Esophagus muscularis mucosa (tissue), 4 donors: ENCODE data around the gene PHLDB1.

Source experiments
- CTCF ChIP-seq, 3 experiments: fragments of 200-600 bp in 2 of 3; fragments of 450-650 bp in 1 of 3; sonication (generic) in 2 of 3; IDR thresholded peaks; one replicate each; pipeline ENCODE4 v1.5.1; 2017 to 2019; ENCODE audit warnings: antibody characterized with exemption in 3 of 3, mild to moderate bottlenecking in 2 of 3, moderate library complexity in 1 of 3
- EP300 ChIP-seq: sonication (generic); formaldehyde crosslinking; IDR thresholded peaks from one replicate; pipeline ENCODE4 v1.6.1; 2017; ENCODE audit warnings: antibody characterized with exemption
- POLR2AphosphoS5 ChIP-seq, 2 donors: sonication (generic); formaldehyde crosslinking; IDR thresholded peaks; one replicate each; pipeline ENCODE4 v1.6.1; 2017; ENCODE audit warnings: antibody characterized with exemption in 2 of 2

GRCh38 chr11:118605116-118605867 is 2.1 kb upstream of the PHLDB1 start:
- TF ChIP-seq POLR2AphosphoS5 (IDR thresholded peaks at IDR 0.05) (peak; percentile 87 to 89), EP300 (no peak), CTCF (IDR thresholded peaks at IDR 0.05) (no peak)
